Stimulated activated CD8-positive, alpha-beta memory T cell treated with anti-CD3 and anti-CD28 coated beads, Interleukin-15, amount 100 ng/mL, for 48 hours (primary cell): ENCODE results near the gene CROCC2.

Source experiments
- DNase-seq, 2 donors: peaks; one replicate each; pipeline ENCODE4 v3.0.0-alpha.2; 2020; ENCODE audit warnings: low read depth in 2 of 2

CROCC2 gene

GRCh38 chr2:240998995-240999791, 93.1 kb downstream of the CROCC2 start:
- DNase-seq = no peak

- DNase-seq = no peak
These were observed 93.9 kb downstream of the CROCC2 start for GRCh38 chr2:240999873-241000541.

DNA sequence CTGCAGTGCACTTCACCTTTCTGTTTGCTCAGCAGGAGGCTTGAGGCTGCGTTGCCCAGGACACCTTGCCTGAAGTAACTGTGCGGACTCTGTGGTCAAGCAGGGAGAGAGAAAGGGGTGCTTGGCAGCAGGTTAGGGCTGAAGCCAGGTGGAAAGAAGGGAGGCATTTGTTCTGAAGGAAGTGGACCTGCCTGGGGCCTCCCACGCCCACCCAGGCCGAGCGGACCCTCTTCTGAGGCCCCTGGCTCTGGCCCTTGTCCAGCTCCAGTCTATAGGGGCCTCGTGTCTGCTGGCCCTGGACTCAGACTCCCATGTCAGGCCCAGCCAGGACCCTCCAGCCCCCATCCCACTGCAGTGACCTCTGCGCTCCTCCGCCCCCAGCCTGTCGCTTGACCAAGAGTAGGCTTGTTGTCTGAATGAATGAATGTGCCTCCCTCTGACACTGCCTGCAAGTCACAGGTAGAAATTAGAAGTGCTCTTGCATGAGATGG, 94.7 kb downstream of the CROCC2 start:
- no peak for DNase-seq

- no peak for DNase-seq
These were observed 95.5 kb downstream of the CROCC2 start for GRCh38 chr2:241001413-241002274.

DNA sequence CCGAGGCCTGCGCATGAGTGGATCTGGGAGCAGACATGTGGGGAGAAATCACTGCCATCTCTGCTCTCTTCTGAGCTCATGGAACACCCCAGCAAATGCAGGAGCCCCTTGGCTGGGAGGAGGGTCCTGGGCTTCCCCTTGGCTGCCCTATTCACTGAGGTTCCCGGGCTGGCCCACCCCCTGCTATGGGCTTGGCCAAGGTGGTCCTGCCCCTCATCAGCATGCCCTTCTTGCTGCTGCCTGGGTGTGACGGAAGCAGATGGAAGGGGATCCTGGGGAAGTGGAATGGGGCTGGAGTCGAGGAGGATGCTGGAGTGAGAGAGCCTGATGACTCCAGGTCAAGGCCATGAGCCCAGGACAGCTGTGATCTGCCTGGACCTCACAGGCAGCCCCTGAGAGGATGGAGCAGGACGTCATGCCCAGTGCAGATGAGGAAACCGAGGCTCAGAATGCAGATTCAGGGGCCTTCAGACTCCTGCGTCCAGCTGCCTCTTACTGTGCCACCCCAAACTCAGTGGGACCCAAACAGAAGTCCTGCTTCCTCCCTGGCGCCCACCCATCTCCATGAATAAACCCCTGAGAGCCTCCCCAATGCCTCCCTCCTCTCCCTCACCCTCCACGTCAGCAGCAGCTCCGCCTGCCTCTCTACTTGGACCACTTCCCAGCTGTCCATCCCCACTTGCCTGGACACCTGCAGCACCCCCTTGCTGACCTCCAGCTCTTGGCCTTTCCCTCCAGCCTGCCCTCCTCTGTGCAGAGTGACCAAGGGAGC, 96.3 kb downstream of the CROCC2 start:
- no peak for DNase-seq

DNA sequence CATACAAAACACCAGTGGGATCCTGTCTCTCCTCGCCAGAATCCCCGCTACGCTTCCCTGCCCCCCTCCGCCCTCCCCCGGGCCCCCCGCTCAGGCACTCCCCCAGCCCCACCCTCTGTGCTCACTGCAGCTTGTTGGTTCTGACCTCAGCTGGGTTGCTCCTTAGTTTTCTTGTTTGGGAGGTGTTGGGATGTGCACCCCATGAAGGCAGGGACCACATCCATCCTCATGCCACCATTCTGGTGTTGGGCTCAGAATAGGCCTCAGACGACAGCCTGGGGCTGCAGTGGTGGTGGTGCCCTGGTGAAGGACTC, 96.9 kb downstream of the CROCC2 start:
- no peak for DNase-seq

- DNase-seq = no peak
These were observed 97.2 kb downstream of the CROCC2 start for GRCh38 chr2:241003369-241003768.

DNA sequence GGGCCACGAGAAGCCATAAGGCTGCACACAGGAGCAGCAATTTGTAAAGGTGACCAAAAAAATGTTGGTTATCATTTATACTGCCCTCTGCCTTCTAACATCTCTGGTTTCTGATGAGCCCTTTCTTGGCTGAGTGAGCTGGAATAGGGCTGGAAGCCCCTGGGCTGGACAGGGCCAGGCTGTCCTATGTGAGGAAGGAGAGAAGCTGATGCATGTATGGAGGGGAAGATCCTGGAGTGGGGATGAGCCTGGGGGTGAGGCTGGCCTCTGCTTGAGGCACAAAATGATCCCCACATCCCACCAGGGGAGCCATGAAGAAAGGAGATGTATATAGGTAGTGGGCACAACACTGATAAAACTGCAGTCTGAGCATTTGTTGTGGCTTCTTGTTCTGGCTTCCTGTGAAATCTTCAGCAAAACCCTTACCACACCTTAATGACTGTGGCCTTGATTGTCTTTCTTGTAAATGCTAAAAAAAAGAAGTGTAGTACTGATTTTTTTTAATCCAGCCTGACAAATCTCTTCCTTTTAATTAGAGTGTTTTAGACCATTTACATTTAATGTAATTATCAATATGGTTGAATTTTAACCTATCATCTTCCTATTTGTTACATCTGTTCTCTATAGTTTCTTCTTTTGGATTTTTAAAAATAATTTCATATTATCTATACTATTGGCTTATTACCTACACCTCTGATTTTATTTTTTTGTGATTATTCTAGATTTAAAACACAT, 97.9 kb downstream of the CROCC2 start:
- DNase-seq = no peak

DNA sequence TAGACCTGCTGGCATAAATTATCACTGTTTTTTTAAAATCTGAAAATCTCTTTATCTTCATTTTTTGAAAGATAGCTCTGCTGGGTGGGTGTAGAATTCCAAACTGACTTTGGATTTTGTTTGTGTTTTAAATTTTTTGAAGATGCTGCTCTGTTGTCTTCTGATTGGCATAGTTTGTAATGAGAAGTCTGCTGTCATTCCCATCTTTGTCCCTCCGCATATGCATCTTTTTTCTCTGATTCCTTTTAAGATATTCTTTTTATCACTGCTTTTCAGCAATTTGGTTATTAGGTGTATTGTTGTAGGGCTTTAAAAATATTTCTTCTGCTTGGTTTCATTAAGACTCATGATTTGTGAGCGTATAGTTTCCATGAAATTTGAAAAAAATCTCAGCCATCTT, 99.4 kb downstream of the CROCC2 start:
- no peak for DNase-seq

DNA sequence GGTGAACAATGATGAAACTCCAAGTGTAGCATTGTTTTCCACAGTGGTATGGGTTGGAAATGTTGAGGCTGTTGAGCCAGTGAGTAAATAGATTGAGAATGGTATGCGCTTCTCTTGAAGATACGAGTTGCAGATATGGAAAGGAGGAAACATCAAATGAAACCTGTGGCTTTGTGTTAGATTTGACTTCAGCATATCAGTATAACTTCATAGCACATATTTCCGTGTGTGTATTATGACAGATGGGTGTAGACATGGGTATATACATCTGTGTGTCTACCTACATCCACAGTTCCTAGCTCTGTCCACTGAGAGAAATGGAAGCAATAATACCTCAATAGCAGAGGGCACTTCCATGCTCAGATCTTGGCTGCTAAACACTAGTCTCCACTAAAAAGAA, 100.3 kb downstream of the CROCC2 start:
- no peak for DNase-seq

DNA sequence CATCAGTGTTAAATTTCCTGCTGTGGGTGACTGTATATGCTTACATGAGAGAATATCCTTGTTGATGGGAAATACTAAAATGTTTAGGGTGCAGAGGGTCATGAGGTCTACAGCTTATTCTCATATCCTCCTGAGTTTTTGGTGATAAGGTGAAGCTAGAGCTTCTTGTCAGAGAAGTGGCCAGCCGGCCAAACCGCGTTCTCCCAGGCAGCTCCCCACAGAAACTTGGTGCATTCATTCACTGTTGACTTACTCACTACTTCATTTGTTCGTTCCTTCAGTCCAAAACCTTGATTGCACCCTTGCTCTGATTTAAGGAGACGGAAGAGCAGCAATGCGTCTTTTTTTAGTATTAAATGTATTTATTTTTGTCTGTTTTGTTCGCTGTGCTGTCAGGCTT, 101.0 kb downstream of the CROCC2 start:
- no peak for DNase-seq

GRCh38 chr2:241007880-241008710, 102.0 kb downstream of the CROCC2 start:
- DNase-seq = no peak

GRCh38 chr2:241008711-241009121, 102.6 kb downstream of the CROCC2 start:
- DNase-seq = no peak

DNA sequence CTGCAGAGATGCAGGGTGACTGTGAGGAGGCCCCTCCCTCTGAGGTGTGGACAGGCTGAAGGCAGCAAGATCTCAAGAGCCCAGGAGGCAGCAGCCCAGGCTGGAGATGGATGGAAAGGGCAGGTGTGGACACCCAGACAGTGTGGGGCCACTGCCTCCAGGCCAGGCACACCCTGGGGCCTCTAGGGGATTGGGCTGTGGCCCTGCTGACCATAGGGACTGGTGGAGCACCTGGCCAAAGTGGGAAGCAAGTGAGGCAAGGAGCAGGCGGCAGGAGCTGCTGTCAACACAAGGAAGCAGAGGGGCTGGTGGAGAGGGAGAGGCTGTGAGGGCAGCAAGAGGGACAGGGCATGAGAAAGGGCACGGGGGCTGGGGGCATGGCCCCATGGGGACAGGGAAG, 103.1 kb downstream of the CROCC2 start:
- no peak for DNase-seq

- DNase-seq = peak in 1 of 2 donors; percentile 15
These were observed 103.7 kb downstream of the CROCC2 start for GRCh38 chr2:241009601-241010530.

DNA sequence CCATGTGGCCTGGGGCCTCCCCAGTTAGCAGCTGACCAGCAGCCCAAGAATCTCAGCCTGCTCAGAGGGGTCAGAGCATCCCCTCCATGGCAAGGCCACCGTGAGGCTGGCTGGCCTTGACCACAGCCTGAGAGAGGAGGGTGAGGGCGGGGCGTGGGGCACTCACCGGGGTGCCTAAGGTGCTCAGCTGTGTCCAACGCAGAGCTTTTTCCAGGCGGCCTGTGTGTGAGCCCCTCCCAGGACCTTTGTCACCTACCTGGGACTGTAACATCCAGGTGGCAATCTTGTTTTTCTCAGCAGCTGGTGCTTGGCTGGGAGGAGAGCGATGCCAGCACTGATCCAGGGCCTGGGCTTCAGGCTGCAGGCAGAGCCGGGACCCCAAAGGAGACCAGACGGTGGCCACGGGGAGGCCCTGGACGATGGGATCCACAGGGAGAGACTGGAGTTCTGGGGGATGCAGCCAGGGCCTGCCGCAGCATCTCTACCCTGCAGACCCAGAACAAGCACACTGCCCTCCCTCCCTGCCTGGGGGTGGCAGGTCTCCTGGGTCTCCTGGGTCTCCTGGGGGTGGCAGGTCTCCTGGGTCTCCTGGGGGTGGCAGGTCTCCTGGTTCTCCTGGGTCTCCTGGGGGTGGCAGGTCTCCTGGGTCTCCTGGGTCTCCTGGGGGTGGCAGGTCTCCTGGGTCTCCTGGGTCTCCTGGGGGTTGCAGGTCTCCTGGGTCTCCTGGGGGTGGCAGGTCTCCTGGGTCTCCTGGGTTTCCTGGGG, 104.6 kb downstream of the CROCC2 start:
- DNase-seq = no peak

- no peak for DNase-seq
These were observed 105.1 kb downstream of the CROCC2 start for GRCh38 chr2:241011296-241011600.

GRCh38 chr2:241011751-241012510, 105.8 kb downstream of the CROCC2 start:
- DNase-seq = no peak
